GM12892 (cell line): Measurements from ENCODE around the gene PPP1R9B.

Source experiments
- POLR2A ChIP-seq: IDR thresholded peaks from 2 replicates; pipeline ENCODE4 v1.6.1; 2011; ENCODE audit warnings: low read depth, low read length, control low read depth
- TAF1 ChIP-seq: IDR thresholded peaks from 2 replicates; pipeline ENCODE4 v1.6.1; 2011; ENCODE audit warnings: low read depth, mild to moderate bottlenecking, control low read depth, low read length, borderline replicate concordance

- no peak for TF ChIP-seq POLR2A
- no peak for TF ChIP-seq TAF1
These were observed 40.7 kb downstream of the PPP1R9B start for GRCh38 chr17:50109785-50110184.
